Stimulated activated CD8-positive, alpha-beta memory T cell treated with anti-CD3 and anti-CD28 coated beads, Interleukin-4, amount 100 ng/mL, for 24 hours (primary cell): Measurements from ENCODE around the gene WFDC13.
"Not testable (repeated sequence)": the region's sequence is repeated elsewhere in the genome, so short reads cannot be mapped to it uniquely, and the experiment has no call there.

Source experiments
- DNase-seq: peaks from one replicate; pipeline ENCODE4 v3.0.0-alpha.2; 2020; ENCODE audit warnings: low read depth

Gene WFDC13

GRCh38 chr20:45701873-45702272 is at the start of gene WFDC13:
TSS of gene WFDC13 (plus strand) at chr20:45702038. CDS start at chr20:45702124, 86 bp downstream.
- DNase-seq = no peak

GRCh38 chr20:45657038-45657437 is 44.8 kb upstream of the WFDC13 start:
- not testable (repeated sequence) for DNase-seq

- DNase-seq = no peak
Measured at GRCh38 chr20:45670139-45670538, 31.7 kb upstream of the WFDC13 start, which contains the start of gene WFDC11. TSS of gene WFDC11 (minus strand) at chr20:45670239. CDS start at chr20:45650600, 19,639 bp downstream.

GRCh38 chr20:45672765-45673164 is 29.1 kb upstream of the WFDC13 start:
- DNase-seq = no peak

- no peak for DNase-seq
Measured at GRCh38 chr20:45679650-45680049, 22.2 kb upstream of the WFDC13 start.

- no peak for DNase-seq
Measured at GRCh38 chr20:45685896-45686295, 15.9 kb upstream of the WFDC13 start.

- DNase-seq = not testable (repeated sequence)
Measured at GRCh38 chr20:45693346-45693745, 8.5 kb upstream of the WFDC13 start.

- DNase-seq = no peak
Measured at GRCh38 chr20:45695496-45695895, 6.3 kb upstream of the WFDC13 start.

- DNase-seq = no peak
Measured at GRCh38 chr20:45701104-45701503, 734 bp upstream of the WFDC13 start.

GRCh38 chr20:45704969-45705637 is 3.3 kb downstream of the WFDC13 start, which contains the start of gene WFDC10B:
TSS of gene WFDC10B (minus strand) at chr20:45705019. CDS start at chr20:45685992, 19,027 bp downstream.
- DNase-seq = no peak

- DNase-seq = not testable (repeated sequence)
Measured at GRCh38 chr20:45716141-45716688, 14.4 kb downstream of the WFDC13 start.

GRCh38 chr20:45722047-45722446 is 20.2 kb downstream of the WFDC13 start, which contains the start of gene SPINT4:
TSS of gene SPINT4 (plus strand) at chr20:45722347. CDS start at chr20:45722368, 21 bp downstream.
- DNase-seq = no peak

GRCh38 chr20:45725134-45725533 is 23.3 kb downstream of the WFDC13 start:
- no peak for DNase-seq

GRCh38 chr20:45727044-45727443 is 25.2 kb downstream of the WFDC13 start:
- no peak for DNase-seq

GRCh38 chr20:45732199-45732598 is 30.4 kb downstream of the WFDC13 start:
- no peak for DNase-seq

- DNase-seq = no peak
Measured at GRCh38 chr20:45735552-45735951, 33.7 kb downstream of the WFDC13 start.

GRCh38 chr20:45735988-45736387 is 34.1 kb downstream of the WFDC13 start:
- DNase-seq = no peak

- no peak for DNase-seq
Measured at GRCh38 chr20:45742596-45742995, 40.8 kb downstream of the WFDC13 start.

GRCh38 chr20:45745015-45745414 is 43.2 kb downstream of the WFDC13 start:
- no peak for DNase-seq

- no peak for DNase-seq
Measured at GRCh38 chr20:45751721-45752120, 49.9 kb downstream of the WFDC13 start.

- no peak for DNase-seq
Measured at GRCh38 chr20:45752746-45753145, 50.9 kb downstream of the WFDC13 start.

- DNase-seq = no peak
Measured at GRCh38 chr20:45758096-45758495, 56.3 kb downstream of the WFDC13 start.
